K562 (cell line): ENCODE results near the gene CTDSP1. TPM values are rescaled to one million over a fixed set of nuclear protein-coding genes. Genes with fewer than 3 reads are reported as not detected.

Source experiments
- ARID3A ChIP-seq: IDR thresholded peaks from 2 replicates; pipeline ENCODE4 v1.6.1; 2012; ENCODE audit warnings: low read depth, low read length, improper control_type of control experiment, borderline replicate concordance
- EHMT2 ChIP-seq: fragments of 450-650 bp; IDR thresholded peaks from 2 replicates; pipeline ENCODE4 v1.6.1; 2018; ENCODE audit warnings: antibody characterized with exemption
- MECOM ChIP-seq: fragments of 250-450 bp; sonication (Bioruptor Pico); IDR thresholded peaks from 2 replicates; pipeline ENCODE4 v1.8.0; 2022; ENCODE audit warnings: inconsistent platforms
- NBN ChIP-seq: fragments of 450-650 bp; IDR thresholded peaks from 2 replicates; pipeline ENCODE4 v1.6.1; 2016; ENCODE audit warnings: low read depth, mild to moderate bottlenecking
- SMARCA5 ChIP-seq: fragments of 450-650 bp; IDR thresholded peaks from 2 replicates; pipeline ENCODE4 v1.6.1; 2016
- SUPT5H ChIP-seq: fragments of 450-650 bp; IDR thresholded peaks from 2 replicates; pipeline ENCODE4 v1.6.1; 2016
- ZMIZ1 ChIP-seq, 2 experiments: fragments of 150-350 bp in 1 of 2; IDR thresholded peaks; 2 replicates each; pipeline ENCODE4 v1.6.1; 2012 to 2016; ENCODE audit warnings: low read depth in 2 of 2, low read length in 2 of 2, mild to moderate bottlenecking in 1 of 2, moderate library complexity in 1 of 2
- polyA plus RNA-seq, 8 experiments: library from polyadenylated mRNA; depleted of rRNA in 4 of 8; stranded (reverse) in 5 of 8; unstranded in 3 of 8; fragments of >200 nt; fragmentation: Nextera tagmentation in 2 of 8; fragmentation: Illumina TruSeq in 1 of 8; extraction: Ambion mirVana in 2 of 8; extraction: Trizol in 1 of 8; gene quantifications; 2 replicates each; pipeline versions ENCODE4 v1.2.1 to v1.2.3, GENCODE V29; 2011 to 2014; ENCODE audit warnings: inconsistent platforms in 1 of 8, missing spikeins in 1 of 8
- total RNA-seq, 7 experiments: library from RNA; depleted of rRNA in 6 of 7; stranded (reverse); fragments of >200 nt in 6 of 7; fragmentation: Illumina TruSeq in 2 of 7; extraction: Trizol in 2 of 7; gene quantifications; 2 replicates each; pipeline versions ENCODE4 v1.2.1 to v1.2.3, GENCODE V29; 2011 to 2021; ENCODE audit warnings: low replicate concordance in 1 of 7
- TF ChIP-seq, protein P1 (sequence below): fragments of 200-600 bp; sonication (generic); IDR thresholded peaks from one replicate; pipeline ENCODE4 v1.6.1; 2012; ENCODE audit warnings: mild to moderate bottlenecking, low read depth, low read length, inconsistent platforms
- TF ChIP-seq, protein P2 (sequence below): fragments of 250-450 bp; sonication (Bioruptor Pico); IDR thresholded peaks from 2 replicates; pipeline ENCODE4 v1.5.0; 2020; ENCODE audit warnings: mild to moderate bottlenecking

CTDSP1 gene
- total and polyA plus RNA-seq, 9 of the 15 experiments (the other 6 are each of a cell fraction or from before 2014, with no cell fraction given): 2.4 to 74.8 (median 45.8) TPM

DNA sequence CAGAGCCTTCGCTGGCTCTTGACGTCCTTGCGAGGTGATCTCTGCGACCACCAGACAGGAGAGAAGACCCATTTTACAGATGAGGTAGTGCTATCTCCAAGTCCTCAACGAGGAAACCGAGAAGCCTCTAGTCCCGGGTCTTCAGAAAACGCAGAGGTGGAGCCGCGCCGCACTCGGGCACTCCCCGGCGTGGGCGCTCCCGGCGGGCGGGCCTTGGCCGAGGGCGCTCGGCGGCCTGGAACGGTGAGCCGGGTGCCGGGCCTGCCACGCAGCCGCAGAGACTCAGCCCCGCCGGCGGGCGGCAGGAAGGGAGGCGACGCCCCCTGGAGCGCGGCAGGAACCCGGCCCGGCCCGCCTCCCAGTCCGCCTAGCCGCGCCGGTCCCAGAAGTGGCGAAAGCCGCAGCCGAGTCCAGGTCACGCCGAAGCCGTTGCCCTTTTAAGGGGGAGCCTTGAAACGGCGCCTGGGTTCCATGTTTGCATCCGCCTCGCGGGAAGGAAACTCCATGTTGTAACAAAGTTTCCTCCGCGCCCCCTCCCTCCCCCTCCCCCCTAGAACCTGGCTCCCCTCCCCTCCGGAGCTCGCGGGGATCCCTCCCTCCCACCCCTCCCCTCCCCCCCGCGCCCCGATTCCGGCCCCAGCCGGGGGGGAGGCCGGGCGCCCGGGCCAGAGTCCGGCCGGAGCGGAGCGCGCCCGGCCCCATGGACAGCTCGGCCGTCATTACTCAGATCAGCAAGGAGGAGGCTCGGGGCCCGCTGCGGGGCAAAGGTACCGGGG is at the start of gene CTDSP1 (continued):
- TF ChIP-seq, protein P1, sequence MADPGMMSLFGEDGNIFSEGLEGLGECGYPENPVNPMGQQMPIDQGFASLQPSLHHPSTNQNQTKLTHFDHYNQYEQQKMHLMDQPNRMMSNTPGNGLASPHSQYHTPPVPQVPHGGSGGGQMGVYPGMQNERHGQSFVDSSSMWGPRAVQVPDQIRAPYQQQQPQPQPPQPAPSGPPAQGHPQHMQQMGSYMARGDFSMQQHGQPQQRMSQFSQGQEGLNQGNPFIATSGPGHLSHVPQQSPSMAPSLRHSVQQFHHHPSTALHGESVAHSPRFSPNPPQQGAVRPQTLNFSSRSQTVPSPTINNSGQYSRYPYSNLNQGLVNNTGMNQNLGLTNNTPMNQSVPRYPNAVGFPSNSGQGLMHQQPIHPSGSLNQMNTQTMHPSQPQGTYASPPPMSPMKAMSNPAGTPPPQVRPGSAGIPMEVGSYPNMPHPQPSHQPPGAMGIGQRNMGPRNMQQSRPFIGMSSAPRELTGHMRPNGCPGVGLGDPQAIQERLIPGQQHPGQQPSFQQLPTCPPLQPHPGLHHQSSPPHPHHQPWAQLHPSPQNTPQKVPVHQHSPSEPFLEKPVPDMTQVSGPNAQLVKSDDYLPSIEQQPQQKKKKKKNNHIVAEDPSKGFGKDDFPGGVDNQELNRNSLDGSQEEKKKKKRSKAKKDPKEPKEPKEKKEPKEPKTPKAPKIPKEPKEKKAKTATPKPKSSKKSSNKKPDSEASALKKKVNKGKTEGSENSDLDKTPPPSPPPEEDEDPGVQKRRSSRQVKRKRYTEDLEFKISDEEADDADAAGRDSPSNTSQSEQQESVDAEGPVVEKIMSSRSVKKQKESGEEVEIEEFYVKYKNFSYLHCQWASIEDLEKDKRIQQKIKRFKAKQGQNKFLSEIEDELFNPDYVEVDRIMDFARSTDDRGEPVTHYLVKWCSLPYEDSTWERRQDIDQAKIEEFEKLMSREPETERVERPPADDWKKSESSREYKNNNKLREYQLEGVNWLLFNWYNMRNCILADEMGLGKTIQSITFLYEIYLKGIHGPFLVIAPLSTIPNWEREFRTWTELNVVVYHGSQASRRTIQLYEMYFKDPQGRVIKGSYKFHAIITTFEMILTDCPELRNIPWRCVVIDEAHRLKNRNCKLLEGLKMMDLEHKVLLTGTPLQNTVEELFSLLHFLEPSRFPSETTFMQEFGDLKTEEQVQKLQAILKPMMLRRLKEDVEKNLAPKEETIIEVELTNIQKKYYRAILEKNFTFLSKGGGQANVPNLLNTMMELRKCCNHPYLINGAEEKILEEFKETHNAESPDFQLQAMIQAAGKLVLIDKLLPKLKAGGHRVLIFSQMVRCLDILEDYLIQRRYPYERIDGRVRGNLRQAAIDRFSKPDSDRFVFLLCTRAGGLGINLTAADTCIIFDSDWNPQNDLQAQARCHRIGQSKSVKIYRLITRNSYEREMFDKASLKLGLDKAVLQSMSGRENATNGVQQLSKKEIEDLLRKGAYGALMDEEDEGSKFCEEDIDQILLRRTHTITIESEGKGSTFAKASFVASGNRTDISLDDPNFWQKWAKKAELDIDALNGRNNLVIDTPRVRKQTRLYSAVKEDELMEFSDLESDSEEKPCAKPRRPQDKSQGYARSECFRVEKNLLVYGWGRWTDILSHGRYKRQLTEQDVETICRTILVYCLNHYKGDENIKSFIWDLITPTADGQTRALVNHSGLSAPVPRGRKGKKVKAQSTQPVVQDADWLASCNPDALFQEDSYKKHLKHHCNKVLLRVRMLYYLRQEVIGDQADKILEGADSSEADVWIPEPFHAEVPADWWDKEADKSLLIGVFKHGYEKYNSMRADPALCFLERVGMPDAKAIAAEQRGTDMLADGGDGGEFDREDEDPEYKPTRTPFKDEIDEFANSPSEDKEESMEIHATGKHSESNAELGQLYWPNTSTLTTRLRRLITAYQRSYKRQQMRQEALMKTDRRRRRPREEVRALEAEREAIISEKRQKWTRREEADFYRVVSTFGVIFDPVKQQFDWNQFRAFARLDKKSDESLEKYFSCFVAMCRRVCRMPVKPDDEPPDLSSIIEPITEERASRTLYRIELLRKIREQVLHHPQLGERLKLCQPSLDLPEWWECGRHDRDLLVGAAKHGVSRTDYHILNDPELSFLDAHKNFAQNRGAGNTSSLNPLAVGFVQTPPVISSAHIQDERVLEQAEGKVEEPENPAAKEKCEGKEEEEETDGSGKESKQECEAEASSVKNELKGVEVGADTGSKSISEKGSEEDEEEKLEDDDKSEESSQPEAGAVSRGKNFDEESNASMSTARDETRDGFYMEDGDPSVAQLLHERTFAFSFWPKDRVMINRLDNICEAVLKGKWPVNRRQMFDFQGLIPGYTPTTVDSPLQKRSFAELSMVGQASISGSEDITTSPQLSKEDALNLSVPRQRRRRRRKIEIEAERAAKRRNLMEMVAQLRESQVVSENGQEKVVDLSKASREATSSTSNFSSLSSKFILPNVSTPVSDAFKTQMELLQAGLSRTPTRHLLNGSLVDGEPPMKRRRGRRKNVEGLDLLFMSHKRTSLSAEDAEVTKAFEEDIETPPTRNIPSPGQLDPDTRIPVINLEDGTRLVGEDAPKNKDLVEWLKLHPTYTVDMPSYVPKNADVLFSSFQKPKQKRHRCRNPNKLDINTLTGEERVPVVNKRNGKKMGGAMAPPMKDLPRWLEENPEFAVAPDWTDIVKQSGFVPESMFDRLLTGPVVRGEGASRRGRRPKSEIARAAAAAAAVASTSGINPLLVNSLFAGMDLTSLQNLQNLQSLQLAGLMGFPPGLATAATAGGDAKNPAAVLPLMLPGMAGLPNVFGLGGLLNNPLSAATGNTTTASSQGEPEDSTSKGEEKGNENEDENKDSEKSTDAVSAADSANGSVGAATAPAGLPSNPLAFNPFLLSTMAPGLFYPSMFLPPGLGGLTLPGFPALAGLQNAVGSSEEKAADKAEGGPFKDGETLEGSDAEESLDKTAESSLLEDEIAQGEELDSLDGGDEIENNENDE: no peak
- TF ChIP-seq MECOM (no peak), SUPT5H (no peak), NBN (no peak), EHMT2 (no peak), ARID3A (no peak), SMARCA5 (no peak), ZMIZ1 (IDR thresholded peaks at IDR 0.05; ENCODE audit: low read depth in 2 of 2, low read length in 2 of 2) (no peak)
- TF ChIP-seq, protein P2, sequence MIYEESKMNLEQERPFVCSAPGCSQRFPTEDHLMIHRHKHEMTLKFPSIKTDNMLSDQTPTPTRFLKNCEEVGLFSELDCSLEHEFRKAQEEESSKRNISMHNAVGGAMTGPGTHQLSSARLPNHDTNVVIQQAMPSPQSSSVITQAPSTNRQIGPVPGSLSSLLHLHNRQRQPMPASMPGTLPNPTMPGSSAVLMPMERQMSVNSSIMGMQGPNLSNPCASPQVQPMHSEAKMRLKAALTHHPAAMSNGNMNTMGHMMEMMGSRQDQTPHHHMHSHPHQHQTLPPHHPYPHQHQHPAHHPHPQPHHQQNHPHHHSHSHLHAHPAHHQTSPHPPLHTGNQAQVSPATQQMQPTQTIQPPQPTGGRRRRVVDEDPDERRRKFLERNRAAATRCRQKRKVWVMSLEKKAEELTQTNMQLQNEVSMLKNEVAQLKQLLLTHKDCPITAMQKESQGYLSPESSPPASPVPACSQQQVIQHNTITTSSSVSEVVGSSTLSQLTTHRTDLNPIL (CRISPR knock-in tag): no peak
